Loucy (cell line): ENCODE data around the gene SMYD1.

Experiments used
- H2AFZ ChIP-seq: fragments of 200-600 bp; sonication (generic); 2 replicates; pipeline ENCODE4 v1.6.0; 2016; ENCODE audit warnings: antibody characterized with exemption, mild to moderate bottlenecking, low read length, moderate library complexity
- H3F3A ChIP-seq: fragments of 200-600 bp; 2 replicates; pipeline ENCODE4 v1.6.0; 2016; ENCODE audit warnings: antibody characterized with exemption, low read depth, mild to moderate bottlenecking
- H3K27me3 ChIP-seq: fragments of 200-600 bp; sonication (generic); 2 replicates; pipeline ENCODE4 v1.6.1; 2014; ENCODE audit warnings: low read length, mild to moderate bottlenecking; ENCODE audit not compliant: insufficient read depth, poor library complexity, severe bottlenecking
- H3K36me3 ChIP-seq: fragments of 200-600 bp; sonication (generic); 2 replicates; pipeline ENCODE4 v1.6.1; 2016; ENCODE audit warnings: low read length; ENCODE audit not compliant: insufficient read depth
- H3K4me1 ChIP-seq: fragments of 200-600 bp; sonication (generic); 2 replicates; pipeline ENCODE4 v1.5.1; 2014; ENCODE audit warnings: low read length, mild to moderate bottlenecking; ENCODE audit not compliant: insufficient read depth, poor library complexity, severe bottlenecking
- H3K4me2 ChIP-seq: fragments of 200-600 bp; sonication (generic); 2 replicates; pipeline ENCODE4 v1.6.0; 2014; ENCODE audit warnings: antibody characterized with exemption, low read length, low read depth, mild to moderate bottlenecking; ENCODE audit not compliant: poor library complexity, severe bottlenecking
- H3K4me3 ChIP-seq: fragments of 200-600 bp; sonication (generic); 2 replicates; pipeline ENCODE4 v1.5.1; 2014; ENCODE audit warnings: low read length, mild to moderate bottlenecking, mixed read lengths; ENCODE audit not compliant: poor library complexity, severe bottlenecking
- H3K79me2 ChIP-seq: fragments of 200-600 bp; sonication (generic); 2 replicates; pipeline ENCODE4 v1.6.1; 2014; ENCODE audit warnings: low read length; ENCODE audit not compliant: insufficient read depth
- H3K9ac ChIP-seq: fragments of 200-600 bp; sonication (generic); 2 replicates; pipeline ENCODE4 v1.6.0; 2014; ENCODE audit warnings: mild to moderate bottlenecking, low read depth, low read length, moderate library complexity; ENCODE audit not compliant: poor library complexity, severe bottlenecking
- H3K9me2 ChIP-seq: fragments of 200-600 bp; sonication (generic); replicated peaks from 2 replicates; pipeline ENCODE4 v1.6.1; 2016; ENCODE audit warnings: low read depth, low read length, mixed read lengths
- H3K9me3 ChIP-seq: fragments of 200-600 bp; sonication (generic); 2 replicates; pipeline ENCODE4 v1.6.1; 2014; ENCODE audit warnings: mild to moderate bottlenecking, antibody characterized with exemption, low read length, low read depth; ENCODE audit not compliant: insufficient read depth
- H4K20me1 ChIP-seq: fragments of 200-600 bp; sonication (generic); 2 replicates; pipeline ENCODE4 v1.6.0; 2014; ENCODE audit warnings: antibody characterized with exemption, low read length, mild to moderate bottlenecking; ENCODE audit not compliant: insufficient read depth, poor library complexity, severe bottlenecking
- EZH2phosphoT487 ChIP-seq: fragments of 200-600 bp; IDR thresholded peaks from 2 replicates; pipeline ENCODE4 v1.6.1; 2018; ENCODE audit warnings: antibody characterized with exemption, mild to moderate bottlenecking, moderate library complexity, borderline replicate concordance
- TF ChIP-seq, protein P1 (sequence below): fragments of 200-600 bp; sonication (generic); conservative IDR thresholded peaks from 2 replicates; pipeline ENCODE4 v1.5.1; 2014; ENCODE audit warnings: mild to moderate bottlenecking, antibody characterized with exemption, low read length

Gene SMYD1

GRCh38 chr2:88085099-88085498 is 17.5 kb downstream of the SMYD1 start:
- Histone ChIP-seq H3K27me3 (no peaks in the 10 kb centered on the region), H3K4me3 (no peak overlapping the region), H3K36me3 (no peaks in the 10 kb centered on the region), H2AFZ (no peak overlapping the region), H3K79me2 (no peaks in the 10 kb centered on the region), H3K9me2 (no peaks in the 10 kb centered on the region), H3K4me2 (no peak overlapping the region), H3F3A (no peaks in the 10 kb centered on the region), H3K9ac (no peak overlapping the region), H4K20me1 (no peaks in the 10 kb centered on the region), H3K4me1 (no peaks in the 10 kb centered on the region), H3K9me3 (no peaks in the 10 kb centered on the region)
- no peak for TF ChIP-seq EZH2phosphoT487
- TF ChIP-seq, protein P1, sequence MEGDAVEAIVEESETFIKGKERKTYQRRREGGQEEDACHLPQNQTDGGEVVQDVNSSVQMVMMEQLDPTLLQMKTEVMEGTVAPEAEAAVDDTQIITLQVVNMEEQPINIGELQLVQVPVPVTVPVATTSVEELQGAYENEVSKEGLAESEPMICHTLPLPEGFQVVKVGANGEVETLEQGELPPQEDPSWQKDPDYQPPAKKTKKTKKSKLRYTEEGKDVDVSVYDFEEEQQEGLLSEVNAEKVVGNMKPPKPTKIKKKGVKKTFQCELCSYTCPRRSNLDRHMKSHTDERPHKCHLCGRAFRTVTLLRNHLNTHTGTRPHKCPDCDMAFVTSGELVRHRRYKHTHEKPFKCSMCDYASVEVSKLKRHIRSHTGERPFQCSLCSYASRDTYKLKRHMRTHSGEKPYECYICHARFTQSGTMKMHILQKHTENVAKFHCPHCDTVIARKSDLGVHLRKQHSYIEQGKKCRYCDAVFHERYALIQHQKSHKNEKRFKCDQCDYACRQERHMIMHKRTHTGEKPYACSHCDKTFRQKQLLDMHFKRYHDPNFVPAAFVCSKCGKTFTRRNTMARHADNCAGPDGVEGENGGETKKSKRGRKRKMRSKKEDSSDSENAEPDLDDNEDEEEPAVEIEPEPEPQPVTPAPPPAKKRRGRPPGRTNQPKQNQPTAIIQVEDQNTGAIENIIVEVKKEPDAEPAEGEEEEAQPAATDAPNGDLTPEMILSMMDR, result no peak

GRCh38 chr2:88085602-88086001 is 18.0 kb downstream of the SMYD1 start:
- H4K20me1 ChIP-seq, result no peaks in the 10 kb centered on the region
- no peaks in the 10 kb centered on the region for H3K36me3 ChIP-seq
- no peak overlapping the region for H3K9ac ChIP-seq
- H3F3A ChIP-seq, result no peaks in the 10 kb centered on the region
- no peak overlapping the region for H3K4me3 ChIP-seq
- H3K9me3 ChIP-seq, result no peaks in the 10 kb centered on the region
- no peak overlapping the region for H2AFZ ChIP-seq
- TF ChIP-seq, protein P1, result no peak
- no peak for TF ChIP-seq EZH2phosphoT487
- no peaks in the 10 kb centered on the region for H3K4me1 ChIP-seq
- no peaks in the 10 kb centered on the region for H3K79me2 ChIP-seq
- H3K4me2 ChIP-seq, result no peak overlapping the region
- no peaks in the 10 kb centered on the region for H3K9me2 ChIP-seq
- no peaks in the 10 kb centered on the region for H3K27me3 ChIP-seq

- Histone ChIP-seq H2AFZ (no peak overlapping the region), H3K4me3 (no peak overlapping the region)
- no peak for TF ChIP-seq EZH2phosphoT487
- TF ChIP-seq, protein P1, result no peak
Measured at GRCh38 chr2:88086401-88086800, 18.8 kb downstream of the SMYD1 start.

More at GRCh38 chr2:88086401-88086800, 18.8 kb downstream of the SMYD1 start:
- H3K79me2 ChIP-seq, result no peaks in the 10 kb centered on the region
- H4K20me1 ChIP-seq, result no peaks in the 10 kb centered on the region
- no peak overlapping the region for H3K9ac ChIP-seq
- H3K4me1 ChIP-seq, result no peaks in the 10 kb centered on the region
- no peaks in the 10 kb centered on the region for H3K9me3 ChIP-seq
- no peaks in the 10 kb centered on the region for H3F3A ChIP-seq
- no peak overlapping the region for H3K4me2 ChIP-seq
- no peaks in the 10 kb centered on the region for H3K36me3 ChIP-seq
- H3K9me2 ChIP-seq, result no peaks in the 10 kb centered on the region
- H3K27me3 ChIP-seq, result no peaks in the 10 kb centered on the region
